ENCODE data around the gene KLHL33. TPM values are rescaled to one million over a fixed set of nuclear protein-coding genes. Genes with fewer than 3 reads are reported as not detected.

Gene KLHL33
- total and polyA plus RNA-seq, 10 of the 15 experiments (the other 5 are each of a cell fraction or from before 2014, with no cell fraction given): 0.01 to 0.16 (median 0.04) TPM; not detected in 5

GRCh38 chr14:20461225-20462141, 25.5 kb upstream of the KLHL33 start, which contains the start of gene PIP4P1 (continued):
- peak; percentile 72; the same call in 1 of the 2 replicates for TF ChIP-seq PRDM15 (CRISPR knock-in tag; IDR thresholded peaks at IDR 0.05)
- no peak; the same call in 1 of the 2 replicates for TF ChIP-seq STAT1 (conservative IDR thresholded peaks at IDR 0.05)
- no peak for TF ChIP-seq STAT3 (IDR thresholded peaks at IDR 0.05; ENCODE audit: low read depth, low read length)
- TF ChIP-seq JUNB (IDR thresholded peaks at IDR 0.05): no peak
- peak; percentile 84 for TF ChIP-seq MYC (IDR thresholded peaks at IDR 0.05; ENCODE audit: insufficient read depth, insufficient read length, insufficient replicate concordance, low read length, severe bottlenecking)
- no peak for TF ChIP-seq PAX8 (IDR thresholded peaks at IDR 0.05)
- TF ChIP-seq ZNF207 (IDR thresholded peaks at IDR 0.05; ENCODE audit: borderline replicate concordance): peak; percentile 54
- TF ChIP-seq EP300 (IDR thresholded peaks at IDR 0.05; ENCODE audit: borderline replicate concordance in 1 of 2, control insufficient read depth in 1 of 2, low read depth in 2 of 2, low read length in 2 of 2): no peak
- peak; percentile 95 for TF ChIP-seq ATF3 (IDR thresholded peaks at IDR 0.05; ENCODE audit: borderline replicate concordance, extremely low read depth, low read depth, low read length)
- TF ChIP-seq TARDBP (IDR thresholded peaks at IDR 0.05; ENCODE audit: borderline replicate concordance): peak; percentile 74; the same call in 1 of the 2 replicates
- peak; percentile 67 for TF ChIP-seq GATAD2B (conservative IDR thresholded peaks at IDR 0.05; ENCODE audit: low read depth)
- peak; percentile 91 for TF ChIP-seq E2F4 (IDR thresholded peaks at IDR 0.05; ENCODE audit: low read depth, low read length)
- peak; percentile 89 for TF ChIP-seq CREM (IDR thresholded peaks at IDR 0.05; ENCODE audit: low read depth)
- no peak for TF ChIP-seq SUZ12 (IDR thresholded peaks at IDR 0.05; ENCODE audit: unreplicated experiment)
- TF ChIP-seq RB1 (IDR thresholded peaks at IDR 0.05; ENCODE audit: borderline replicate concordance): peak; percentile 71; the same call in 1 of the 2 replicates
- no peak for TF ChIP-seq SMC3 (IDR thresholded peaks at IDR 0.05; ENCODE audit: borderline replicate concordance, low read length)
- peak; percentile 79 for TF ChIP-seq SMAD1 (IDR thresholded peaks at IDR 0.05; ENCODE audit: low read depth, partially characterized antibody)
- peak; percentile 98 to 99 for TF ChIP-seq BHLHE40 (IDR thresholded peaks at IDR 0.05; ENCODE audit: borderline replicate concordance in 1 of 2, low read depth in 2 of 2, low read length in 1 of 2)
- TF ChIP-seq USF1 (IDR thresholded peaks at IDR 0.05; ENCODE audit: borderline replicate concordance, extremely low read length, insufficient read depth, low read depth, low read length): peak; percentile 97

All from GM12878 (cell line).